ENCODE results near the gene GLT8D1.
A peak's percentile ranks its signal among the peaks of the same experiment; 100 is the strongest.
"Not testable (repeated sequence)": the region's sequence is repeated elsewhere in the genome, so short reads cannot be mapped to it uniquely, and the experiment has no call there.

GLT8D1 gene

DNA sequence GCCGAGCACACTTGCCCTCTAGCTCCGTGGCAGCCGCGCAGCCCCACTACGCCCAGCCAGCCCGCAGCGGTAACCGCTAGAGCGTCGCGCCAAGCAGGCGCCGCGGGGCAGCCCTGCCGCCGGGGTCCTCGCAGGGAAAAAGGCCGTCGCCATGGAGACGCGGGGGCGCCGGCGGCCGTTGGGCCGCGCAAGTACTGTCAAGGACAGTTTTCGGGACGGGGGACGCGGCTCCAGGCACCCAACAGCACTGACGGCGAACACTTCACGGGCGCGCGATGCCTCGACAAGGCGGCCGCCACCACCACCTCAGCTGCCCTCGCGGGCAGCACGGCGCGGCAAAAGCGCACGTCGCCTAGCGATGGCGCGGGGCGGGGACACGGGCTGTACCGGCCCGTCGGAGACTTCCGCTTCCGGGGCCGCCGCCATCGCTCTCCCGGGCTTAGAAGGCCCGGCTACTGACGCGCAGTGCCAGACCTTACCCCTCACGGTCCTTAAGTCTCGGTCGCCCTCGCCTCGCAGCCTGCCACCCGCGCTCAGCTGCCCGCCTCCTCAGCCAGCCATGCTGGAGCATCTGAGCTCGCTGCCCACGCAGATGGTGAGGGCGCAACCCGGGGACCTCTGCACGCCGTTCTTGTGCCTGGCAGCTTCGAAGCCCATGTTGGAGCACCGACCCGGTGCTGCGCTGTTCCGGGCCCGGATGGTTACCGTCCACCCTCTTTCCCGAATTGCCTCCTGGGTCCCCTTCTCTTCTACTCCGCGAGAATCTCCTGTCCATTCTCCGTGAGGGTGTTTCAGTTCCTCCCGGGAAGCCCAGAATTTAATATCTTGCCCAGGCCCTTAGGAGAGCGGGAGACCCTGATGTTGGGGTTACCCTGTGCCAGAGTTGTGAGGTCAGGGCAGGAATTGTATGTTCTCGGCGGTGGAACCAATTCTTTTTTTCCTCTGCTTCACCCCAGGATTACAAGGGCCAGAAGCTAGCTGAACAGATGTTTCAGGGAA is at the start of gene GLT8D1, which contains the start of gene SPCS1:
TSS of gene GLT8D1 (minus strand) at position 104 of the 999 bp plus-strand sequence. CDS start 5,331 bp downstream, outside the sequence.
TSS of gene SPCS1 (plus strand) at position 419 of the 999 bp plus-strand sequence. CDS start at position 560, 141 bp downstream.
- DNase-seq: peak; percentile 82

DNA sequence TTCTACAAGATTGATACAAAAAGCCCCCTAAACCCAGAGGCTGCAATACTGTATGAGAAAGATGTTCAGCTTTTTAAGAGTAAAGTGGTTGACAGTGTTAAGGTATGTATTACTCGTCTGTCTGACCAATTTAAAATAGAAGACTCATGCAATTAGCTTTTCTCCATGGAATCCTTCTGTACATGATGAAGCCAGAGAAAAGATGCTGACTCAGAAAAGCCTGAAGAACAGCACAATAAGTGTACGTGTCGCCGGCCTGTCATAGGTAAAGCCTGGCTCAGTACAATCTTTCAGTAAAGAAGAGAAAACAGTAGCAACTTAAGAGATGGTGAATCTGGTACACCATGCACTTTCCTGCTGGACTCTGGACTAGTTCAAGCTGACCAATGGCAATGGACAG is 48.8 kb upstream of the GLT8D1 start:
- no peak for DNase-seq

DNA sequence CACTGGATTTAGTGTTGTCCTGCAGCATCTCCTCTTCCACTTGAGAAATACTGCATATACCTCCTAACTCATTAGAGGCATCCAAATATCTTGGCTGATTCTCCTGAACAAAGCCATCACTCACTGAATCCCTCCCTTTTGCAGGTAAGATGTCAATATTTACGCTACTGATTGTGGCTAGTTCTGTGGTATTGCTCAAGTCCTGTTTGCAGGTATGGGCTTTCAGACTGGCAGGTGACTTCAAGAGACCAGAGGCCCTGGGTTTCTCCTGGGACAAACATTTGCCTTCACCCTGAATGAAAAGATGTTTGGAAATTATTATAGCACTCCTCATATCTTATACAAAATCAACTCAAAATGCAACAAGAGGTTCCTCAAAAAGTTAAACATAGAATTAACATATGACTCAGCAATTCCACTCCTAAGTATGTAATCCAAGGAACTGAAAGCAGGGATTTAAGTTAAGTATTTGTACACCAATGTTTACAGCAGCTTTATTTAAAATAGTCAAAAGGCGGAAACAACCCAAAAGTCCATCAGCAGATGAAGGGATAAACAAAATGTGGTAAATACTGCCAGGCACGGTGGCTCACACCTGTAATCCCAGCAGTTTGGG is 46.6 kb upstream of the GLT8D1 start:
- no peak for DNase-seq

- no peak for DNase-seq
Observed at GRCh38 chr3:52743721-52744120, 38.1 kb upstream of the GLT8D1 start.

- DNase-seq: no peak
Observed at GRCh38 chr3:52743152-52743551, 37.6 kb upstream of the GLT8D1 start.

DNA sequence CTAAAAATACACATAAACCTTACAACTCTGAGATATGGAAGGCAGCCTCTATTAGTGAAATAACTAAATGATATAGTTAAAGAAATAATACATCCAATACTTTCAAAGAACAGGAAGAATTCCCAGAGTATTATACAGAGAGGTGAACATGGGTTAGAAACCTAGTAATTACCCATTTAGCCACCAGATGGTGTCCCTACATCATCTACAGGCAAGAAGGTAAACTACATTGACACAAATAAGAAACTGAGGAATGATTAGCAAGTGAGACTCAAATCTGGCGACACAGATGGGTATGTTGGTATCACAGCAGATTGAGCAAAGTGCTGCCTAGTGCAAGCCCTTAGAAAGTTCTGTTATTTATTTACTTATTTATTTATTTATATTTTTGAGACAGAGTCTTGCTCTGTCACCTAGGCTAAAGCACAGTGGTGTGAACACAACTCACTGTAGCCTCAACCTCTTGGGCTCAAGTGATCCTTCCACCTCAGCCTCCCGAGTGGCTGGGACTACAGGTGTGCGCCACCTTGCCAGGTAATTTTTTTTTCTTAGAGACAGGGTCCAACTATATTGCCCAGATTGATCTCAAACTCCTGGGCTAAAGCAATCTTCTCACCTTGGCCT is 36.9 kb upstream of the GLT8D1 start:
- DNase-seq: no peak

- no peak for DNase-seq
Observed at GRCh38 chr3:52739730-52740129, 34.1 kb upstream of the GLT8D1 start.

DNA sequence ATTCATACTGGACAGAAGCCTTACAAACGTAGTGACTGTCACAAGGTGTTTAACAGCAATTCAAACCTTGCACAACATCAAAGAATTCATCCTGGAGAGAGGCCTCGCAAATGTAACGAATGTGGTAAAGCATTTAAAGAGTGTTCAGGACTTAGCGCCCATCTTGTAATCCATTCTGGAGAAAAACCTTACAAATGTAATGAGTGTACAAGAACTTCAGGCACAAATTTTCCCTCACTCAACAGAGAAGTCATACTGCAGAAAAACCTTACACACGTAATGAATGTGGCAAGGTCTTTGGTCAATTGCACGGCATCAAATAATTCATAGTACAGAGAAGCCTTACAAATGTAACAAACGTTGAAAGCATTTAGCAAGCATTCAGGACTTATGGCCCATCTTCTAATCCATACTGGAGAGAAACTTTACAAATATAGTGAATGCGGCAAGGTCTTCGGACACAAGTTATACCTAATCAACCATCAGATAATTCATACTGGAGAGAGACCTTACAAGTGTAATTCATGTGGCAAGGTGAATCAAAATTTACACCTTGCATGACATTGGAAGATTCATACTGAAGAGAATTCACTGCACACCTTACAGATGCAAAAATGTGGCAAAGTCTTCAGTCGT is 27.8 kb upstream of the GLT8D1 start:
- DNase-seq: no peak

DNA sequence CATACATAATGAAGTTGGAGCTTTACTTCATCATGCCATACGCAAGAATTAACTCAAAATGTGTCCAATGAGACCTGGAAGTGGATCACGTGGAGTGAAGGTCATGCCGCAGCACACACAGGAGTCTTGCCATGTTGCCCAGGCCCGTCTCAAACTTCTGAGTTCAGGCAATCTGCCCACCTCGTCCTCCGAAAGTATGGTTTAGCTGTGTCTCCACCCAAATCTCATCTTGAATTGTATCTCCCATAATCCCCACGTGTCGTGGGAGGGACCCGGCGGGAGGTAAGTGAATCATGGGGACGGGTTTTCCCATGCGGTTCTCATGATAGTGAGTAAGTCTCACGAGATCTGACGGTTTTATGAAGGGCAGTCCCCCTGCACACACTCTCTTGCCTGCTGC is 26.0 kb upstream of the GLT8D1 start:
- no peak for DNase-seq

DNA sequence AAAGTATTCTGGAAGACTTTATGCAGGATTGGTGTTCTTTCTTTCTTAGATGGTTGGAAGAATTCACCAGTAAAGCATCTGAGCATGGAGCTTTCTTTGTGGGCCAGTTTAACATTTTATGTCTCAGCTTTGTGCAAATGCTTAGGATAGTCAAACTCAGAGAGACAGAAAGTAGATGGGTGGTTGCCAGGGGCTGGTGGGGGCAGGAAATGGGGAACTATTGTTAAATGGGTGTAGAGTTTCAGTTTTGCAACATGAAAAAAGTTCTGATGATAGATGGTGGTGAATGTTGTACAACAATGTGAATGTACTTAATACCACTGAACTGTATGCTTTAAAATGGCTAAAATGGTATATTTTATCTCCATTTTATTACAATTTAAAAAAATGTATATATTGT is 25.1 kb upstream of the GLT8D1 start:
- no peak for DNase-seq

DNA sequence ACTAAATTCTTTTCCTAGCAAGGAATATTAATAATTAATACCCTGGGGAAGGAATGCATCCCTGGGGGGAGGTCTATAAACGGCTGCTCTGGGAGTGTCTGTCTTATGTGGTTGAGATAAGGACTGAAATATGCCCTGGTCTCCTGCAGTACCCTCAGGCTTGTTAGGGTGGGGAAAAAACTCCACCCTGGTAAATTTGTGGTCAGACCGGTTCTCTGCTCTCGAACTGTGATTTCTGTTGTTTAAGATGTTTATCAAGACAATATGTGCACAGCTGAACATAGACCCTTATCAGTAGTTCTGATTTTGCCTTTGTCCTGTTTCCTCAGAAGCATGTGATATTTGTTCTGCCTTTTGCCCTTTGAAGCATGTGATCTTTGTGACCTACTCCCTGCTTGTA is 23.2 kb upstream of the GLT8D1 start:
- not testable (repeated sequence) for DNase-seq

- no peak for DNase-seq
Observed at GRCh38 chr3:52724511-52724910, 18.9 kb upstream of the GLT8D1 start.

GRCh38 chr3:52723935-52724334 is 18.3 kb upstream of the GLT8D1 start:
- no peak for DNase-seq

DNA sequence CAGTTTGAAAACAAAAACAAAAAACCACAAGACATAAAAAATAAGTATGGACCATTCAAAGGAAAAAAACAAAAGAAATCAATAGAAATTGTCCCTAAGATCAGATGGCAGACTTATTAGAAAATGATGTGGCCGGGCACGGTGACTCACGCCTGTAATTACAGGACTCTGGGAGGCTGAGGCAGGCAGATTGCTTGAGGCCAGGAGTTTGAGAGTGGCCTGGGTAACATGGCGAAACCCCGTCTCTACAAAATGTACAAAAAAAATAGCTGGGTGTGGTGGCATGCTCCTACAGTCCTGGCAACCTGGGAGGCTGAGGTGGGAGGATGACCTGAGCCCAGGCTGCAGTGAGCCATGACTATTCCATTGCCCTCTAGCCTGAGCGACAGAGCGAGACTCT is 16.9 kb upstream of the GLT8D1 start:
- DNase-seq: no peak

DNA sequence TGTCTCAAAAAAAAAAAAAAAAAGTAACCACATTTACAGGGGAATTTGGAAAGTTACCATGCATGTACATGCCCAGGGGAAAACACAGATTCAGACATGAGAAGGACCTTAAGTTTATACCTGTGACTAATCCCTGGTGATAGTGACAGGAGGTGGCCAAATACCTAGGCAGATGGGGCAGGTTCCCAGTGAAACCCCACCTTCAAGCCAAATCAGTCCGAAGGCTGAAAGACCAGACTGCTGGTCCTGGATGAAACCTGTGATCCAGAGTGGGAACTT is 16.1 kb upstream of the GLT8D1 start:
- DNase-seq: no peak

- no peak for DNase-seq
Observed at GRCh38 chr3:52721002-52721729, 15.6 kb upstream of the GLT8D1 start.

GRCh38 chr3:52719618-52720017 is 14.0 kb upstream of the GLT8D1 start:
- no peak for DNase-seq

GRCh38 chr3:52715714-52716305 is 10.2 kb upstream of the GLT8D1 start:
- DNase-seq: no peak

GRCh38 chr3:52714335-52715302 is 9.0 kb upstream of the GLT8D1 start:
- DNase-seq: no peak

GRCh38 chr3:52712291-52713212 is 7.0 kb upstream of the GLT8D1 start:
- no peak for DNase-seq
